GM23338 (cell line): Measurements from ENCODE around the gene IMMP2L. TPM values are rescaled to one million over a fixed set of nuclear protein-coding genes. Genes with fewer than 3 reads are reported as not detected.

Experiments
- ATAC-seq: fragments of 200-7000 bp; cut with Tn5 transposase; 3 replicates; pipeline ENCODE4 v1.9.1; 2020
- DNase-seq: peaks from one replicate; pipeline ENCODE4 v3.0.0-alpha.2; 2015; ENCODE audit warnings: low spot score
- H2AFZ ChIP-seq: fragments of 200-600 bp; sonication (generic); 2 replicates; pipeline ENCODE4 v1.8.0; 2016; ENCODE audit warnings: antibody characterized with exemption, mild to moderate bottlenecking, moderate library complexity
- H3F3A ChIP-seq: fragments of 200-600 bp; sonication (generic); replicated peaks from 2 replicates; pipeline ENCODE4 v1.8.0; 2017; ENCODE audit warnings: antibody characterized with exemption, mixed run types, low read depth
- H3K27ac ChIP-seq: fragments of 200-600 bp; sonication (generic); 2 replicates; pipeline ENCODE4 v1.6.1; 2016; ENCODE audit warnings: low read depth
- H3K27me3 ChIP-seq: fragments of 200-600 bp; sonication (generic); 2 replicates; pipeline ENCODE4 v1.8.0; 2016; ENCODE audit warnings: mild to moderate bottlenecking, mixed run types, moderate library complexity; ENCODE audit not compliant: insufficient read depth
- H3K36me3 ChIP-seq: fragments of 200-600 bp; sonication (generic); 2 replicates; pipeline ENCODE4 v1.8.0; 2016; ENCODE audit warnings: mild to moderate bottlenecking; ENCODE audit not compliant: insufficient read depth
- H3K4me1 ChIP-seq: fragments of 200-600 bp; sonication (generic); 2 replicates; pipeline ENCODE4 v1.8.0; 2016; ENCODE audit warnings: mild to moderate bottlenecking, moderate library complexity; ENCODE audit not compliant: insufficient read depth
- H3K4me2 ChIP-seq: fragments of 200-600 bp; sonication (generic); 2 replicates; pipeline ENCODE4 v1.7.1; 2017; ENCODE audit warnings: mixed run types
- H3K4me3 ChIP-seq: fragments of 200-600 bp; sonication (generic); 2 replicates; pipeline ENCODE4 v1.6.1; 2016; ENCODE audit warnings: mixed run types
- H3K79me2 ChIP-seq: fragments of 200-600 bp; sonication (generic); replicated peaks from 2 replicates; pipeline ENCODE4 v1.8.0; 2017; ENCODE audit warnings: mild to moderate bottlenecking; ENCODE audit not compliant: insufficient read depth
- H3K9me2 ChIP-seq: fragments of 200-600 bp; sonication (generic); 2 replicates; pipeline ENCODE4 v1.8.0; 2017; ENCODE audit not compliant: insufficient read depth
- H4K20me1 ChIP-seq: fragments of 200-600 bp; sonication (generic); replicated peaks from 2 replicates; pipeline ENCODE4 v1.8.0; 2017; ENCODE audit warnings: mild to moderate bottlenecking; ENCODE audit not compliant: insufficient read depth
- H3K27ac Mint-ChIP-seq: 2 replicates; pipeline ENCODE4 v1.8.0; 2020; ENCODE audit warnings: inconsistent platforms, mild to moderate bottlenecking, moderate library complexity, mixed read lengths
- H3K27me3 Mint-ChIP-seq: 3 replicates; pipeline ENCODE4 v1.8.0; 2022; ENCODE audit warnings: low read depth, mild to moderate bottlenecking, moderate library complexity, mixed read lengths, inconsistent platforms; ENCODE audit not compliant: insufficient read depth, poor library complexity
- H3K36me3 Mint-ChIP-seq: 3 replicates; pipeline ENCODE4 v1.8.0; 2021; ENCODE audit warnings: low read depth, mild to moderate bottlenecking, inconsistent platforms, moderate library complexity, mixed read lengths
- H3K4me1 Mint-ChIP-seq: 3 replicates; pipeline ENCODE4 v1.8.0; 2020; ENCODE audit warnings: mild to moderate bottlenecking, inconsistent platforms, mixed read lengths
- H3K4me3 Mint-ChIP-seq: 3 replicates; pipeline ENCODE4 v1.8.0; 2021; ENCODE audit warnings: moderate library complexity, mild to moderate bottlenecking, inconsistent platforms, mixed read lengths
- H3K9me3 Mint-ChIP-seq: 3 replicates; pipeline ENCODE4 v1.8.0; 2020; ENCODE audit warnings: moderate library complexity, mild to moderate bottlenecking, inconsistent platforms, mixed read lengths
- CREB1 ChIP-seq: fragments of 250-450 bp; sonication (Bioruptor Pico); IDR thresholded peaks from 2 replicates; pipeline ENCODE4 v1.5.0; 2020; ENCODE audit warnings: low read depth, mild to moderate bottlenecking, moderate library complexity
- EZH2 ChIP-seq: fragments of 200-600 bp; sonication (generic); IDR thresholded peaks from one replicate; pipeline ENCODE4 v1.8.0; 2017; ENCODE audit warnings: antibody characterized with exemption, mild to moderate bottlenecking, low read depth; ENCODE audit not compliant: unreplicated experiment
- EZH2phosphoT487 ChIP-seq: fragments of 200-600 bp; sonication (generic); IDR thresholded peaks from one replicate; pipeline ENCODE4 v1.8.1; 2018; ENCODE audit warnings: antibody characterized with exemption; ENCODE audit not compliant: unreplicated experiment
- JUNB ChIP-seq: IDR thresholded peaks from one replicate; pipeline ENCODE4 v1.6.1; 2016; ENCODE audit warnings: antibody characterized with exemption; ENCODE audit not compliant: unreplicated experiment
- NANOG ChIP-seq: IDR thresholded peaks from 2 replicates; pipeline ENCODE4 v1.6.1; 2016; ENCODE audit warnings: antibody characterized with exemption, borderline replicate concordance
- POLR2AphosphoS5 ChIP-seq: IDR thresholded peaks from 2 replicates; pipeline ENCODE4 v1.6.1; 2016; ENCODE audit warnings: antibody characterized with exemption, low read depth
- STAT1 ChIP-seq: IDR thresholded peaks from one replicate; pipeline ENCODE4 v1.6.1; 2016; ENCODE audit warnings: antibody characterized with exemption; ENCODE audit not compliant: unreplicated experiment
- ZNF114 ChIP-seq: fragments of 250-450 bp; sonication (Bioruptor Pico); IDR thresholded peaks from 2 replicates; pipeline ENCODE4 v1.5.0; 2020; ENCODE audit warnings: mild to moderate bottlenecking, moderate library complexity
- ZNF331 ChIP-seq: fragments of 250-450 bp; sonication (Bioruptor Pico); IDR thresholded peaks from 2 replicates; pipeline ENCODE4 v1.5.0; 2020; ENCODE audit warnings: low read depth, mild to moderate bottlenecking, moderate library complexity
- polyA plus RNA-seq: library from polyadenylated mRNA; unstranded; fragments of >200 nt; fragmentation: Nextera tagmentation; extraction: Ambion mirVana; gene quantifications from 2 replicates; pipeline ENCODE4 v1.2.1, GENCODE V29; 2016
- total RNA-seq: library from RNA; depleted of rRNA; stranded (reverse); fragments of >200 nt; shearing (Covaris generic); gene quantifications from 2 replicates; pipeline ENCODE4 v1.2.3, GENCODE V29; 2014
- TF ChIP-seq, protein P1 (sequence below): fragments of 250-450 bp; sonication (Bioruptor Pico); IDR thresholded peaks from 2 replicates; pipeline ENCODE4 v1.5.0; 2020; ENCODE audit warnings: mild to moderate bottlenecking, moderate library complexity
- TF ChIP-seq, protein P2 (sequence below), 2 experiments: fragments of 200-600 bp in 1 of 2; sonication (generic) in 1 of 2; conservative IDR thresholded peaks; 2 replicates each; pipeline versions ENCODE4 v1.5.1 to v1.6.1; 2016 to 2017; ENCODE audit warnings: antibody characterized with exemption in 2 of 2, low read depth in 2 of 2, mild to moderate bottlenecking in 2 of 2, moderate library complexity in 1 of 2
- TF ChIP-seq, protein P3 (sequence below): IDR thresholded peaks from 2 replicates; pipeline ENCODE4 v1.6.1; 2016; ENCODE audit warnings: antibody characterized with exemption
- TF ChIP-seq, protein P4 (sequence below): IDR thresholded peaks from one replicate; pipeline ENCODE4 v1.6.1; 2018; ENCODE audit warnings: antibody characterized with exemption; ENCODE audit not compliant: unreplicated experiment

IMMP2L gene
- total and polyA plus RNA-seq, 2 experiments from 2014 or later, result 7.3 to 14.0 TPM

DNA sequence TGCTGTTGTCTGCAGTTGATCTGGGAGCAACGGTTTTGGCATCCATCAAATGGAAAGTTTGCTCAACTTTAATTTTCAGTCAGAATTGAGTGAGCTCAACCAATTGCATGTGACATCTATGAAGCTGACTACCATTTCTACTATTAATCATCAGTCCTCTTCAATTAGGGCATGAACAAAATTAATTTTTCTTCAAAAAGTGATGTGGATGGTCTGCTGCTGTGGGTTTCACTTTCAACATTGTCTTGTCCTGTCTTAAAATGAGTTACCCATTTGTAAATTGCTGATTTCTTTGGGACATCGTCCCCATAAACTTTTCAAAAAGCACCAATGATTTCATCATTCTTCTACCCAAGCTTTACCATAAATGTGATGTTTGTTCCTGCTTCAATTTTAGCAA, 648.0 kb downstream of the IMMP2L start:
- no peaks in the 10 kb centered on the region for H4K20me1 ChIP-seq
- Mint-ChIP-seq H3K9me3 (no peaks in the 10 kb centered on the region), H3K27ac (no peak overlapping the region), H3K4me1 (0 out of 3 replicates have a peak, but pooled peaks cover under 1% of the 10 kb centered on the region), H3K36me3 (no peaks in the 10 kb centered on the region), H3K27me3 (no peaks in the 10 kb centered on the region), H3K4me3 (no peak overlapping the region)
- H3K4me2 ChIP-seq, result no peak overlapping the region
- no peaks in the 10 kb centered on the region for H3K79me2 ChIP-seq
- ATAC-seq (no peak), DNase-seq (no peak)
- H2AFZ ChIP-seq, result no peak overlapping the region
- no peak for TF ChIP-seq EZH2phosphoT487
- no peak for TF ChIP-seq ZNF331
- no peak for TF ChIP-seq POLR2AphosphoS5
- TF ChIP-seq ZNF114, result no peak
- TF ChIP-seq CREB1 (CRISPR knock-in tag), result no peak
- TF ChIP-seq, protein P1, sequence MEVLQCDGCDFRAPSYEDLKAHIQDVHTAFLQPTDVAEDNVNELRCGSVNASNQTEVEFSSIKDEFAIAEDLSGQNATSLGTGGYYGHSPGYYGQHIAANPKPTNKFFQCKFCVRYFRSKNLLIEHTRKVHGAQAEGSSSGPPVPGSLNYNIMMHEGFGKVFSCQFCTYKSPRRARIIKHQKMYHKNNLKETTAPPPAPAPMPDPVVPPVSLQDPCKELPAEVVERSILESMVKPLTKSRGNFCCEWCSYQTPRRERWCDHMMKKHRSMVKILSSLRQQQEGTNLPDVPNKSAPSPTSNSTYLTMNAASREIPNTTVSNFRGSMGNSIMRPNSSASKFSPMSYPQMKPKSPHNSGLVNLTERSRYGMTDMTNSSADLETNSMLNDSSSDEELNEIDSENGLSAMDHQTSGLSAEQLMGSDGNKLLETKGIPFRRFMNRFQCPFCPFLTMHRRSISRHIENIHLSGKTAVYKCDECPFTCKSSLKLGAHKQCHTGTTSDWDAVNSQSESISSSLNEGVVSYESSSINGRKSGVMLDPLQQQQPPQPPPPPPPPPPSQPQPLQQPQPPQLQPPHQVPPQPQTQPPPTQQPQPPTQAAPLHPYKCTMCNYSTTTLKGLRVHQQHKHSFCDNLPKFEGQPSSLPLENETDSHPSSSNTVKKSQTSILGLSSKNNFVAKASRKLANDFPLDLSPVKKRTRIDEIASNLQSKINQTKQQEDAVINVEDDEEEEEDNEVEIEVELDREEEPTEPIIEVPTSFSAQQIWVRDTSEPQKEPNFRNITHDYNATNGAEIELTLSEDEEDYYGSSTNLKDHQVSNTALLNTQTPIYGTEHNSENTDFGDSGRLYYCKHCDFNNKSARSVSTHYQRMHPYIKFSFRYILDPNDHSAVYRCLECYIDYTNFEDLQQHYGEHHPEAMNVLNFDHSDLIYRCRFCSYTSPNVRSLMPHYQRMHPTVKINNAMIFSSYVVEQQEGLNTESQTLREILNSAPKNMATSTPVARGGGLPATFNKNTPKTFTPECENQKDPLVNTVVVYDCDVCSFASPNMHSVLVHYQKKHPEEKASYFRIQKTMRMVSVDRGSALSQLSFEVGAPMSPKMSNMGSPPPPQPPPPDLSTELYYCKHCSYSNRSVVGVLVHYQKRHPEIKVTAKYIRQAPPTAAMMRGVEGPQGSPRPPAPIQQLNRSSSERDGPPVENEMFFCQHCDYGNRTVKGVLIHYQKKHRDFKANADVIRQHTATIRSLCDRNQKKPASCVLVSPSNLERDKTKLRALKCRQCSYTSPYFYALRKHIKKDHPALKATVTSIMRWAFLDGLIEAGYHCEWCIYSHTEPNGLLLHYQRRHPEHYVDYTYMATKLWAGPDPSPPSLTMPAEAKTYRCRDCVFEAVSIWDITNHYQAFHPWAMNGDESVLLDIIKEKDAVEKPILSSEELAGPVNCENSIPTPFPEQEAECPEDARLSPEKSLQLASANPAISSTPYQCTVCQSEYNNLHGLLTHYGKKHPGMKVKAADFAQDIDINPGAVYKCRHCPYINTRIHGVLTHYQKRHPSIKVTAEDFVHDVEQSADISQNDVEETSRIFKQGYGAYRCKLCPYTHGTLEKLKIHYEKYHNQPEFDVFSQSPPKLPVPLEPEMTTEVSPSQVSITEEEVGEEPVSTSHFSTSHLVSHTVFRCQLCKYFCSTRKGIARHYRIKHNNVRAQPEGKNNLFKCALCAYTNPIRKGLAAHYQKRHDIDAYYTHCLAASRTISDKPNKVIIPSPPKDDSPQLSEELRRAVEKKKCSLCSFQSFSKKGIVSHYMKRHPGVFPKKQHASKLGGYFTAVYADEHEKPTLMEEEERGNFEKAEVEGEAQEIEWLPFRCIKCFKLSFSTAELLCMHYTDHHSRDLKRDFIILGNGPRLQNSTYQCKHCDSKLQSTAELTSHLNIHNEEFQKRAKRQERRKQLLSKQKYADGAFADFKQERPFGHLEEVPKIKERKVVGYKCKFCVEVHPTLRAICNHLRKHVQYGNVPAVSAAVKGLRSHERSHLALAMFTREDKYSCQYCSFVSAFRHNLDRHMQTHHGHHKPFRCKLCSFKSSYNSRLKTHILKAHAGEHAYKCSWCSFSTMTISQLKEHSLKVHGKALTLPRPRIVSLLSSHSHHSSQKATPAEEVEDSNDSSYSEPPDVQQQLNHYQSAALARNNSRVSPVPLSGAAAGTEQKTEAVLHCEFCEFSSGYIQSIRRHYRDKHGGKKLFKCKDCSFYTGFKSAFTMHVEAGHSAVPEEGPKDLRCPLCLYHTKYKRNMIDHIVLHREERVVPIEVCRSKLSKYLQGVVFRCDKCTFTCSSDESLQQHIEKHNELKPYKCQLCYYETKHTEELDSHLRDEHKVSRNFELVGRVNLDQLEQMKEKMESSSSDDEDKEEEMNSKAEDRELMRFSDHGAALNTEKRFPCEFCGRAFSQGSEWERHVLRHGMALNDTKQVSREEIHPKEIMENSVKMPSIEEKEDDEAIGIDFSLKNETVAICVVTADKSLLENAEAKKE (CRISPR knock-in tag), result no peak
- no peak for TF ChIP-seq STAT1
- TF ChIP-seq, protein P2, sequence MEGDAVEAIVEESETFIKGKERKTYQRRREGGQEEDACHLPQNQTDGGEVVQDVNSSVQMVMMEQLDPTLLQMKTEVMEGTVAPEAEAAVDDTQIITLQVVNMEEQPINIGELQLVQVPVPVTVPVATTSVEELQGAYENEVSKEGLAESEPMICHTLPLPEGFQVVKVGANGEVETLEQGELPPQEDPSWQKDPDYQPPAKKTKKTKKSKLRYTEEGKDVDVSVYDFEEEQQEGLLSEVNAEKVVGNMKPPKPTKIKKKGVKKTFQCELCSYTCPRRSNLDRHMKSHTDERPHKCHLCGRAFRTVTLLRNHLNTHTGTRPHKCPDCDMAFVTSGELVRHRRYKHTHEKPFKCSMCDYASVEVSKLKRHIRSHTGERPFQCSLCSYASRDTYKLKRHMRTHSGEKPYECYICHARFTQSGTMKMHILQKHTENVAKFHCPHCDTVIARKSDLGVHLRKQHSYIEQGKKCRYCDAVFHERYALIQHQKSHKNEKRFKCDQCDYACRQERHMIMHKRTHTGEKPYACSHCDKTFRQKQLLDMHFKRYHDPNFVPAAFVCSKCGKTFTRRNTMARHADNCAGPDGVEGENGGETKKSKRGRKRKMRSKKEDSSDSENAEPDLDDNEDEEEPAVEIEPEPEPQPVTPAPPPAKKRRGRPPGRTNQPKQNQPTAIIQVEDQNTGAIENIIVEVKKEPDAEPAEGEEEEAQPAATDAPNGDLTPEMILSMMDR (conservative IDR thresholded peaks at IDR 0.05; ENCODE audit: low read depth in 2 of 2), result no peak
- TF ChIP-seq EZH2, result no peak
- TF ChIP-seq, protein P3, sequence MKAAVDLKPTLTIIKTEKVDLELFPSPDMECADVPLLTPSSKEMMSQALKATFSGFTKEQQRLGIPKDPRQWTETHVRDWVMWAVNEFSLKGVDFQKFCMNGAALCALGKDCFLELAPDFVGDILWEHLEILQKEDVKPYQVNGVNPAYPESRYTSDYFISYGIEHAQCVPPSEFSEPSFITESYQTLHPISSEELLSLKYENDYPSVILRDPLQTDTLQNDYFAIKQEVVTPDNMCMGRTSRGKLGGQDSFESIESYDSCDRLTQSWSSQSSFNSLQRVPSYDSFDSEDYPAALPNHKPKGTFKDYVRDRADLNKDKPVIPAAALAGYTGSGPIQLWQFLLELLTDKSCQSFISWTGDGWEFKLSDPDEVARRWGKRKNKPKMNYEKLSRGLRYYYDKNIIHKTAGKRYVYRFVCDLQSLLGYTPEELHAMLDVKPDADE, result no peak
- TF ChIP-seq, protein P4, sequence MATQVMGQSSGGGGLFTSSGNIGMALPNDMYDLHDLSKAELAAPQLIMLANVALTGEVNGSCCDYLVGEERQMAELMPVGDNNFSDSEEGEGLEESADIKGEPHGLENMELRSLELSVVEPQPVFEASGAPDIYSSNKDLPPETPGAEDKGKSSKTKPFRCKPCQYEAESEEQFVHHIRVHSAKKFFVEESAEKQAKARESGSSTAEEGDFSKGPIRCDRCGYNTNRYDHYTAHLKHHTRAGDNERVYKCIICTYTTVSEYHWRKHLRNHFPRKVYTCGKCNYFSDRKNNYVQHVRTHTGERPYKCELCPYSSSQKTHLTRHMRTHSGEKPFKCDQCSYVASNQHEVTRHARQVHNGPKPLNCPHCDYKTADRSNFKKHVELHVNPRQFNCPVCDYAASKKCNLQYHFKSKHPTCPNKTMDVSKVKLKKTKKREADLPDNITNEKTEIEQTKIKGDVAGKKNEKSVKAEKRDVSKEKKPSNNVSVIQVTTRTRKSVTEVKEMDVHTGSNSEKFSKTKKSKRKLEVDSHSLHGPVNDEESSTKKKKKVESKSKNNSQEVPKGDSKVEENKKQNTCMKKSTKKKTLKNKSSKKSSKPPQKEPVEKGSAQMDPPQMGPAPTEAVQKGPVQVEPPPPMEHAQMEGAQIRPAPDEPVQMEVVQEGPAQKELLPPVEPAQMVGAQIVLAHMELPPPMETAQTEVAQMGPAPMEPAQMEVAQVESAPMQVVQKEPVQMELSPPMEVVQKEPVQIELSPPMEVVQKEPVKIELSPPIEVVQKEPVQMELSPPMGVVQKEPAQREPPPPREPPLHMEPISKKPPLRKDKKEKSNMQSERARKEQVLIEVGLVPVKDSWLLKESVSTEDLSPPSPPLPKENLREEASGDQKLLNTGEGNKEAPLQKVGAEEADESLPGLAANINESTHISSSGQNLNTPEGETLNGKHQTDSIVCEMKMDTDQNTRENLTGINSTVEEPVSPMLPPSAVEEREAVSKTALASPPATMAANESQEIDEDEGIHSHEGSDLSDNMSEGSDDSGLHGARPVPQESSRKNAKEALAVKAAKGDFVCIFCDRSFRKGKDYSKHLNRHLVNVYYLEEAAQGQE, result no peak
- no peak for TF ChIP-seq NANOG
- no peak for TF ChIP-seq JUNB
- H3K36me3 ChIP-seq, result no peaks in the 10 kb centered on the region
- no peak overlapping the region for H3K27ac ChIP-seq
- no peak overlapping the region for H3K4me3 ChIP-seq
- no peaks in the 10 kb centered on the region for H3K4me1 ChIP-seq
- H3F3A ChIP-seq, result no peaks in the 10 kb centered on the region
- H3K27me3 ChIP-seq, result no peaks in the 10 kb centered on the region
- H3K9me2 ChIP-seq, result no peaks in the 10 kb centered on the region
